ENCODE data around the gene MARCHF3.
"Not testable (repeated sequence)": the region's sequence is repeated elsewhere in the genome, so short reads cannot be mapped to it uniquely, and the experiment has no call there.

MARCHF3 gene

DNA sequence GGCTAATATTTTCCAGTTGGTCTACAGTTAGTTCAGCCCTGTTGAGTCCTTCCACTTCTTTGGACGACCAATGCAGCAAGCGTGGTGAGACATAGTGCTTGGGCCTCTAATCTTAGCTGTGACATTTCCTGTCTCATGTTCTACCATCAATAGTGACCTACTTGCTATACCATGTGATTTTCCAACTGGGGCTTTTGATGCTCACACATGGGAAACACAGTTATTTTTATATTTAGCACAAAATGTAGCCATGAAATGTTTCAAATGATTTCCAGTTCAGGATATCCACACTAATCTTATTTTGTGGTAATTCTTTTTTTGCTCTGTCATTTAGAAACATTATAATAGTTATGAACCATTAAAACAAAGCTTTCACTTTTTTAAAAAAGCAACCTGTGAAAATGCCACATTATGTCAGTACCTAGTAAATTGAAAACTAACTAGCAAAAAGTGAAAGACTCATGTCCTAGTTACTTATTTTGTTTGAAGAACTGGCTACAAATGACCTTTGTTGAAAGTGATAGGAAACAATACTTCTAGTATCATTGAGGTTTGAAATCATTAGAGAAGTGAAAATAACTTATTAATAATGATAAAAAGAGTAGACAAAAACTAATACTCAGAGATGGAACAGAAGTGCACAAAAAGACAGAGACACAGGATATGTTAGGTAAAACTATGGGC, 18.3 kb downstream of the MARCHF3 start:
- Histone ChIP-seq H3K9ac (ENCODE audit: low read depth, low read length) (no peak overlapping the region), H3K36me3 (ENCODE audit: insufficient read depth, low read length) (no peaks in the 10 kb centered on the region), H3K9me3 (ENCODE audit: insufficient read depth, low read depth, low read length) (no peaks in the 10 kb centered on the region), H3K4me3 (ENCODE audit: low read length) (no peak overlapping the region), H3K4me1 (ENCODE audit: insufficient read depth, low read length) (0 out of 2 replicates have a peak, but pooled peaks cover 11% of the 10 kb centered on the region), H3K27ac (ENCODE audit: low read depth, low read length) (no peak overlapping the region), H3K27me3 (ENCODE audit: insufficient read depth, low read length) (no peaks in the 10 kb centered on the region)
- 94% methylated on average over 2 of the region's 2 CpGs for WGBS

DNA sequence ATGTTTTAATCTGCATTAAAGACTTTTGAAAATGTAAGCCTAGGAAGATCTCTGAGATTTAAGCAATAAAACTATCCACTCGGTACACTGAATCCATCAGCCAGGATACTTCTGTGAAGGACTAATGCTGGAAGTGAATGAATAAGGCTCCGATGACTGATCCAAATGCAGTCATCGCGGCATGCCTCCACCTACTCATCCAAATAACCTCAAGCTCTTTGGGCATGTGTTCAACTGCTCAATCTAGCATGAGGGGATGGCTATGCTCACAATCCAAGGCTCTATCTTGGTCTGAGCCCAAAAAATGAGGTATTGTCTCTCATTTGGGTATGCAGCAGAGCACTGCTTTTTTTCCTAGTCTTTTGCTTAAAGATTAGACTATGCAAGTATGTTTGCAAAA, 19.2 kb downstream of the MARCHF3 start:
- no peaks in the 10 kb centered on the region for H3K9me3 ChIP-seq (ENCODE audit: insufficient read depth, low read depth, low read length)
- H3K4me3 ChIP-seq (ENCODE audit: low read length), result no peak overlapping the region
- H3K4me1 ChIP-seq (ENCODE audit: insufficient read depth, low read length), result 0 out of 2 replicates have a peak, but pooled peaks cover 11% of the 10 kb centered on the region
- no peaks in the 10 kb centered on the region for H3K36me3 ChIP-seq (ENCODE audit: insufficient read depth, low read length)
- H3K27ac ChIP-seq (ENCODE audit: low read depth, low read length), result no peak overlapping the region
- 95% methylated on average over 4 of the region's 4 CpGs for WGBS
- no peak overlapping the region for H3K9ac ChIP-seq (ENCODE audit: low read depth, low read length)
- no peaks in the 10 kb centered on the region for H3K27me3 ChIP-seq (ENCODE audit: insufficient read depth, low read length)

GRCh38 chr5:127010362-127010761, 20.0 kb downstream of the MARCHF3 start:
- Histone ChIP-seq H3K4me1 (ENCODE audit: insufficient read depth, low read length) (0 out of 2 replicates have a peak, but pooled peaks cover 11% of the 10 kb centered on the region), H3K27me3 (ENCODE audit: insufficient read depth, low read length) (no peaks in the 10 kb centered on the region), H3K27ac (ENCODE audit: low read depth, low read length) (no peak overlapping the region), H3K9me3 (ENCODE audit: insufficient read depth, low read depth, low read length) (no peaks in the 10 kb centered on the region), H3K36me3 (ENCODE audit: insufficient read depth, low read length) (no peaks in the 10 kb centered on the region), H3K4me3 (ENCODE audit: low read length) (no peak overlapping the region), H3K9ac (ENCODE audit: low read depth, low read length) (no peak overlapping the region)
- WGBS, result 96% methylated on average over 2 of the region's 2 CpGs

DNA sequence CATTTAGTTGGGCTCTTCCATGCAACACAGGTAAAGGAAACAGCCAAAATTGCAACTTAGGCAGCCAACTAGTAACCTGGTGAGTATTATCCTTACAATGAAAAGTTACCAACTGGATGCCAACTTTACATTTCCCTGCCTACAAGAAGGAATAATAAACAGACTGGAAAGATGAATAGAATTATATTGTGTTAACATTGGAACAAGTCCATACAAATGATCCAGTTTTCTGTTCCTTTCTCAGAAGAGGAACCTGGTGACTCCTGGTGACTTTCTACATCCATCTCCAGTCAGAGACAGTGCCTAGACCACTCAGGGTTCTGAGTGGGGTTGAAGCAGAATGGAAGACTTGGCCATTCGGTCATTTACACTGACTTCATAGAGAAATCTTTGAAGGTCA, 20.6 kb downstream of the MARCHF3 start:
- H3K27me3 ChIP-seq (ENCODE audit: insufficient read depth, low read length), result no peaks in the 10 kb centered on the region
- H3K36me3 ChIP-seq (ENCODE audit: insufficient read depth, low read length), result no peaks in the 10 kb centered on the region
- 0 out of 2 replicates have a peak, but pooled peaks cover 6% of the 10 kb centered on the region for H3K4me1 ChIP-seq (ENCODE audit: insufficient read depth, low read length)
- 100% methylated on average over 1 of the region's 1 CpG for WGBS
- no peak overlapping the region for H3K9ac ChIP-seq (ENCODE audit: low read depth, low read length)
- H3K9me3 ChIP-seq (ENCODE audit: insufficient read depth, low read depth, low read length), result no peaks in the 10 kb centered on the region
- H3K27ac ChIP-seq (ENCODE audit: low read depth, low read length), result no peak overlapping the region
- H3K4me3 ChIP-seq (ENCODE audit: low read length), result no peak overlapping the region

GRCh38 chr5:127008300-127008975, 21.9 kb downstream of the MARCHF3 start:
- no peak overlapping the region for H3K27ac ChIP-seq (ENCODE audit: low read depth, low read length)
- H3K9ac ChIP-seq (ENCODE audit: low read depth, low read length), result no peak overlapping the region
- no peaks in the 10 kb centered on the region for H3K36me3 ChIP-seq (ENCODE audit: insufficient read depth, low read length)
- no peak overlapping the region for H3K4me3 ChIP-seq (ENCODE audit: low read length)
- 94% methylated on average over 5 of the region's 6 CpGs for WGBS
- 0 out of 2 replicates have a peak, but pooled peaks cover 6% of the 10 kb centered on the region for H3K4me1 ChIP-seq (ENCODE audit: insufficient read depth, low read length)
- no peaks in the 10 kb centered on the region for H3K27me3 ChIP-seq (ENCODE audit: insufficient read depth, low read length)
- H3K9me3 ChIP-seq (ENCODE audit: insufficient read depth, low read depth, low read length), result no peaks in the 10 kb centered on the region

DNA sequence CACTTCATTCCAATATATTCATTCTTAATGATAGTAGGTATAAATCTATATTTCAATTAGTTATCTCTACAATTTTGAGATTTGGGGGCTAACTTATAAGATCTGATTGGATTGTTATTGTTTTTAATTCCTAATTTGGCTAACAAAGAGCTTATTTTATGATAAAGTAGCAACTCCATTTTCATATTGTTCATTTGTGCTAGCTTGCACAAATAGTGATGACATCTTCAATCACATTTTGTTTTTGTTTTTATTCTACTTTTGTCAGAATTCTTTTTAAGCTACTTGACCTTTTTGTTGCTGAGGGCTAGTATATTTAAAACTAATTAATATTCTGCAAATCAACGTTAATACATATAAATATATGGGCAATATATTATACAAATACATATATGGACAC, 22.8 kb downstream of the MARCHF3 start:
- no peaks in the 10 kb centered on the region for H3K4me1 ChIP-seq (ENCODE audit: insufficient read depth, low read length)
- H3K4me3 ChIP-seq (ENCODE audit: low read length), result no peak overlapping the region
- H3K27me3 ChIP-seq (ENCODE audit: insufficient read depth, low read length), result no peaks in the 10 kb centered on the region
- WGBS, result no CpG with 5 or more reads among the region's 1 CpG
- H3K9me3 ChIP-seq (ENCODE audit: insufficient read depth, low read depth, low read length), result no peaks in the 10 kb centered on the region
- no peaks in the 10 kb centered on the region for H3K36me3 ChIP-seq (ENCODE audit: insufficient read depth, low read length)
- H3K27ac ChIP-seq (ENCODE audit: low read depth, low read length), result no peak overlapping the region
- no peak overlapping the region for H3K9ac ChIP-seq (ENCODE audit: low read depth, low read length)

DNA sequence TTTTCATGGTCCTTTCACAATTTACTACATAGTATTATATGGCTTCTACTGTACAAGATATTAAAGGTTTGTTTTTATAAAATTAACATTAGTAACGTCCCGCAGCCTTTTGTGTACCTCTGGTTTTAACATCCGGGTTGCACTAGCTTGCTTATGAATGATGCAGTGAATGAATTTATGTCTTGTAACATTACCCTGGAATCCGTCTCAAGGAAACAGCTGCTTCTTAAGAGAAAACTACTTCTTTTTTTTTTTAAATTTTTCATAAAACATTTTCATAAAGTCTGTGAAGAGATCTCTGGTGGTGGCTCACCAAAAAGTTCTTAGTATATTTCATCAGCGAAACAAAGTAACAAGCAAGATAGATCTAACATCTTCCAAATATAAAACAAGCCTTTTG, 23.6 kb downstream of the MARCHF3 start:
- Histone ChIP-seq H3K27me3 (ENCODE audit: insufficient read depth, low read length) (no peaks in the 10 kb centered on the region), H3K9me3 (ENCODE audit: insufficient read depth, low read depth, low read length) (no peaks in the 10 kb centered on the region), H3K9ac (ENCODE audit: low read depth, low read length) (no peak overlapping the region), H3K27ac (ENCODE audit: low read depth, low read length) (no peak overlapping the region), H3K4me3 (ENCODE audit: low read length) (no peak overlapping the region), H3K4me1 (ENCODE audit: insufficient read depth, low read length) (no peaks in the 10 kb centered on the region), H3K36me3 (ENCODE audit: insufficient read depth, low read length) (no peaks in the 10 kb centered on the region)
- 95% methylated on average over 4 of the region's 5 CpGs for WGBS

DNA sequence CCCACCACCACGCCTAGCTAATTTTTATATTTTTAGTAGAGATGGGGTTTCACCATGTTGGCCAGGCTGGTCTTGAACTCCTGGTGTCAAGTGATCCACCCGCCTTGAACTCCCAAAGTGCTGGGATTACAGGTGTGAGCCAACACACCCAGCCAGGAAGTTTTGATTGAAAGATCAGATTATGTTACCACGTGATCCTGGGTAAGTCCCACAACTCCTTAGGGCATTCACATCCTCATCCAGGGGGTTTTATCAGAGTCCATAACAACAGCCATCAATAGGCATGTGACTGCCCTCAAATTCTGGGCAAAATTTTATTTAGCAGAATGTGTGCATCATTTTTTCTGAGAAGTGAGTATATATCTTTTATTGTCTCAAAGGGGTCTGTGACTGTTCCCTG, 25.1 kb downstream of the MARCHF3 start:
- H3K9me3 ChIP-seq (ENCODE audit: insufficient read depth, low read depth, low read length); H3K27me3 ChIP-seq (ENCODE audit: insufficient read depth, low read length); H3K27ac ChIP-seq (ENCODE audit: low read depth, low read length); H3K4me3 ChIP-seq (ENCODE audit: low read length); H3K4me1 ChIP-seq (ENCODE audit: insufficient read depth, low read length); H3K9ac ChIP-seq (ENCODE audit: low read depth, low read length); H3K36me3 ChIP-seq (ENCODE audit: insufficient read depth, low read length): not testable (repeated sequence)
- WGBS, result 88% methylated on average over 3 of the region's 3 CpGs

GRCh38 chr5:127004721-127005120, 25.6 kb downstream of the MARCHF3 start:
- no peaks in the 10 kb centered on the region for H3K27me3 ChIP-seq (ENCODE audit: insufficient read depth, low read length)
- no peaks in the 10 kb centered on the region for H3K4me1 ChIP-seq (ENCODE audit: insufficient read depth, low read length)
- H3K27ac ChIP-seq (ENCODE audit: low read depth, low read length), result no peak overlapping the region
- H3K9me3 ChIP-seq (ENCODE audit: insufficient read depth, low read depth, low read length), result no peaks in the 10 kb centered on the region
- H3K9ac ChIP-seq (ENCODE audit: low read depth, low read length), result no peak overlapping the region
- WGBS, result 93% methylated on average over 3 of the region's 3 CpGs
- no peaks in the 10 kb centered on the region for H3K36me3 ChIP-seq (ENCODE audit: insufficient read depth, low read length)
- no peak overlapping the region for H3K4me3 ChIP-seq (ENCODE audit: low read length)

GRCh38 chr5:127003798-127004495, 26.4 kb downstream of the MARCHF3 start:
- H3K4me3 ChIP-seq (ENCODE audit: low read length), result no peak overlapping the region
- no peaks in the 10 kb centered on the region for H3K9me3 ChIP-seq (ENCODE audit: insufficient read depth, low read depth, low read length)
- no peak overlapping the region for H3K9ac ChIP-seq (ENCODE audit: low read depth, low read length)
- H3K27me3 ChIP-seq (ENCODE audit: insufficient read depth, low read length), result no peaks in the 10 kb centered on the region
- WGBS, result 95% methylated on average over 6 of the region's 7 CpGs
- no peaks in the 10 kb centered on the region for H3K4me1 ChIP-seq (ENCODE audit: insufficient read depth, low read length)
- no peaks in the 10 kb centered on the region for H3K36me3 ChIP-seq (ENCODE audit: insufficient read depth, low read length)
- H3K27ac ChIP-seq (ENCODE audit: low read depth, low read length), result no peak overlapping the region

- Histone ChIP-seq H3K4me3 (ENCODE audit: low read length) (no peak overlapping the region), H3K4me1 (ENCODE audit: insufficient read depth, low read length) (0 out of 2 replicates have a peak, but pooled peaks cover 3% of the 10 kb centered on the region), H3K27me3 (ENCODE audit: insufficient read depth, low read length) (no peaks in the 10 kb centered on the region), H3K9me3 (ENCODE audit: insufficient read depth, low read depth, low read length) (no peaks in the 10 kb centered on the region), H3K36me3 (ENCODE audit: insufficient read depth, low read length) (no peaks in the 10 kb centered on the region), H3K27ac (ENCODE audit: low read depth, low read length) (no peak overlapping the region), H3K9ac (ENCODE audit: low read depth, low read length) (no peak overlapping the region)
- WGBS, result 81% methylated on average over 3 of the region's 3 CpGs
These were observed 28.0 kb downstream of the MARCHF3 start for GRCh38 chr5:127002390-127002789.

Measured in HUES64 (cell line).